WI38 (cell line): ENCODE data around the gene KIF14.

Source experiments
- H3K4me3 ChIP-seq: 2 replicates; pipeline ENCODE4 v1.5.1; 2011; ENCODE audit warnings: low read depth, mild to moderate bottlenecking, control low read depth, low read length
- TF ChIP-seq, protein P1 (sequence below): IDR thresholded peaks from 2 replicates; pipeline ENCODE4 v1.5.1; 2012; ENCODE audit warnings: low read depth, mild to moderate bottlenecking, control low read depth, low read length

KIF14 gene, protein sequence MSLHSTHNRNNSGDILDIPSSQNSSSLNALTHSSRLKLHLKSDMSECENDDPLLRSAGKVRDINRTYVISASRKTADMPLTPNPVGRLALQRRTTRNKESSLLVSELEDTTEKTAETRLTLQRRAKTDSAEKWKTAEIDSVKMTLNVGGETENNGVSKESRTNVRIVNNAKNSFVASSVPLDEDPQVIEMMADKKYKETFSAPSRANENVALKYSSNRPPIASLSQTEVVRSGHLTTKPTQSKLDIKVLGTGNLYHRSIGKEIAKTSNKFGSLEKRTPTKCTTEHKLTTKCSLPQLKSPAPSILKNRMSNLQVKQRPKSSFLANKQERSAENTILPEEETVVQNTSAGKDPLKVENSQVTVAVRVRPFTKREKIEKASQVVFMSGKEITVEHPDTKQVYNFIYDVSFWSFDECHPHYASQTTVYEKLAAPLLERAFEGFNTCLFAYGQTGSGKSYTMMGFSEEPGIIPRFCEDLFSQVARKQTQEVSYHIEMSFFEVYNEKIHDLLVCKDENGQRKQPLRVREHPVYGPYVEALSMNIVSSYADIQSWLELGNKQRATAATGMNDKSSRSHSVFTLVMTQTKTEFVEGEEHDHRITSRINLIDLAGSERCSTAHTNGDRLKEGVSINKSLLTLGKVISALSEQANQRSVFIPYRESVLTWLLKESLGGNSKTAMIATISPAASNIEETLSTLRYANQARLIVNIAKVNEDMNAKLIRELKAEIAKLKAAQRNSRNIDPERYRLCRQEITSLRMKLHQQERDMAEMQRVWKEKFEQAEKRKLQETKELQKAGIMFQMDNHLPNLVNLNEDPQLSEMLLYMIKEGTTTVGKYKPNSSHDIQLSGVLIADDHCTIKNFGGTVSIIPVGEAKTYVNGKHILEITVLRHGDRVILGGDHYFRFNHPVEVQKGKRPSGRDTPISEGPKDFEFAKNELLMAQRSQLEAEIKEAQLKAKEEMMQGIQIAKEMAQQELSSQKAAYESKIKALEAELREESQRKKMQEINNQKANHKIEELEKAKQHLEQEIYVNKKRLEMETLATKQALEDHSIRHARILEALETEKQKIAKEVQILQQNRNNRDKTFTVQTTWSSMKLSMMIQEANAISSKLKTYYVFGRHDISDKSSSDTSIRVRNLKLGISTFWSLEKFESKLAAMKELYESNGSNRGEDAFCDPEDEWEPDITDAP (N-terminal part only)

DNA sequence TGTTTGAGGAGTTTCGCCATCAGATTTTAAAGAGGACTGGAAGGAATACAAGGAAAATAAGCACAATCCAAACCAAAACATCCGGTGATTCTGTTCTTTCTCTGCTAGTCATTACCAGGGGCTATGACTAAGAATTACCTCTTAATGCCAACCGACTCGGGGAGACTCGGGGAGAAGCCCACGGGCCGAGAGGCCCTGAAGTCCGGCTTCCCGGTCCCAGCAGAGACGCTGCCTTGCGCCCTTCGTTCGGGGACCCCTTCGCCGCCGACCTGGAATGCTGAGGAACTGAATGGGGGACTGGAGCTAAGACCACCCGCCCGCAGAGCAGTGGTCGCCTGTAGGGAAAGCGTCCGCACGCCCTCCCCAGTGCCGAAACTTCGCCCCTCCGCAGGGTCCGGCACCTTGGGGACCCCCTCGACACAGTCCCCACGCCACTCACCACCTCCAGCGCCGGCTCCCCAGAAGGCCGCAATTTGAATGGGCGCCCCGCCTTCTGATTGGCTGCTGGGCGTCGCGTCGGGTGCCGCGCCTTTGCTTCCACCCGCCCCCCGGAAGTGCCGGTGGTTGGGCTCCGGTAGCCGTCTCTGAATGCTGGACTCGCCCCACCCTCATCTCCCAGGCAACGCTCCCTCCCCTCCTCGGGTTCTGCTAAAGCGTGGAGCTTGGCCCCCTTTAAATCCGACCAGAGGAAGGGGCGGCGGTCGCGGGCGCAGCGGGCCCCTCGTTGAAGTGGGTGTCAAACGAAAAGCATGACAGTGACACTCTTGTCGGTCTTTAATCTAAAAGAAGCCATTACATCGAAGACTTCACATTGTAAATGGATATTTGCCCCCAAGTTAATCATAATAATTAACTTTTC, at the start of gene KIF14:
Gene KIF14 (minus strand): TSS at position 479 of the 859 bp plus-strand sequence. CDS start 2,028 bp downstream, outside the sequence.
- TF ChIP-seq, protein P1, sequence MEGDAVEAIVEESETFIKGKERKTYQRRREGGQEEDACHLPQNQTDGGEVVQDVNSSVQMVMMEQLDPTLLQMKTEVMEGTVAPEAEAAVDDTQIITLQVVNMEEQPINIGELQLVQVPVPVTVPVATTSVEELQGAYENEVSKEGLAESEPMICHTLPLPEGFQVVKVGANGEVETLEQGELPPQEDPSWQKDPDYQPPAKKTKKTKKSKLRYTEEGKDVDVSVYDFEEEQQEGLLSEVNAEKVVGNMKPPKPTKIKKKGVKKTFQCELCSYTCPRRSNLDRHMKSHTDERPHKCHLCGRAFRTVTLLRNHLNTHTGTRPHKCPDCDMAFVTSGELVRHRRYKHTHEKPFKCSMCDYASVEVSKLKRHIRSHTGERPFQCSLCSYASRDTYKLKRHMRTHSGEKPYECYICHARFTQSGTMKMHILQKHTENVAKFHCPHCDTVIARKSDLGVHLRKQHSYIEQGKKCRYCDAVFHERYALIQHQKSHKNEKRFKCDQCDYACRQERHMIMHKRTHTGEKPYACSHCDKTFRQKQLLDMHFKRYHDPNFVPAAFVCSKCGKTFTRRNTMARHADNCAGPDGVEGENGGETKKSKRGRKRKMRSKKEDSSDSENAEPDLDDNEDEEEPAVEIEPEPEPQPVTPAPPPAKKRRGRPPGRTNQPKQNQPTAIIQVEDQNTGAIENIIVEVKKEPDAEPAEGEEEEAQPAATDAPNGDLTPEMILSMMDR = no peak
- peak within 1 kb of the TSS; percentile 89 for H3K4me3 ChIP-seq

DNA sequence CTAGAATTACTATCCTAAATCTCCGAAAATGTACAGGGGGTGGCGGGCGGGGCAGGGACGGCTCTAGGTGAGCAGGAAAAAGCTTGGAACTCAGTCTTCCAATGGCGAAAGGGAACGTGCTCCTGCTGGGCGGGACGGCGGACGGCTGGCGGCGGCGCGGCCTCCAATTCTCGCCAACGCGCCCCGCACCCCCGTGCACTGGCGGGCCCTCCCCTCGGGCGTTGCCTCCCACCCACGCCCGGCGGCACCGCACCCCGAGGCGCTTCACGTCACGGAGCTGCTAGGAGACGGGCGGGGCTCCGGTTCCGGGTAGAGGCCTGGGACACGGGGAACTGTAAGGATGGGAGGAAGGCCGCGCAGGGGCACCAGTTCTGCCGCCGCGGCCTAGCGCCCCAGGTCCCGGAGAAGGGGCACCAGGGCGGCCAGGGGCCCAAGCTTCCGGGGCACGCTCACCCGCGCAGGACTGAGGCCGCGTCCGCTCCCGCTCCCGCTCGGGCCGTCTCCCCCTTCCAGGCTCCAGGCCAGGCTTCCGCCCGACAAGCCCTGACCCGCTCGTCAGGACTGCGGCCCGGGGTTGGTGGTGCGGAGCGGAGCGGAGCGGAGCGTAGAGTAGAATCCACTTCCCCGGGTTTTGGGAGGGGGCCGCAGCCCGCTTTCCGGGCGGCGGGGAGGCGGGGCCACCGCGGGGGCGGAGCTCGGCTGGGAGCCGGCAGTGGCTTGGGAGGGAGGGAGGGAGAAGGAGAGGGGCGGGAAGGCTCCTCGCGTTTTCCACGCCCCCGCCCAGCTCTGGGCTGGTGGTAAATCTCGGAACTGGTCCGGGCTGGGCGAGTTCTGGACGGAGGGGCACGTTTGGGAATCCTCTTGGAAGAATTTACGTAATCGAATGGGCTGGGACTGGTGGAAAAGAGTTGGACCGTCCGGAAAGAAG, 49.0 kb upstream of the KIF14 start, which contains the start of gene DDX59:
Gene DDX59 (minus strand): TSS at position 594 of the 928 bp plus-strand sequence. CDS start 3,167 bp downstream, outside the sequence.
- TF ChIP-seq, protein P1 = no peak
- H3K4me3 ChIP-seq = peak within 1 kb of the TSS; percentile 84

DNA sequence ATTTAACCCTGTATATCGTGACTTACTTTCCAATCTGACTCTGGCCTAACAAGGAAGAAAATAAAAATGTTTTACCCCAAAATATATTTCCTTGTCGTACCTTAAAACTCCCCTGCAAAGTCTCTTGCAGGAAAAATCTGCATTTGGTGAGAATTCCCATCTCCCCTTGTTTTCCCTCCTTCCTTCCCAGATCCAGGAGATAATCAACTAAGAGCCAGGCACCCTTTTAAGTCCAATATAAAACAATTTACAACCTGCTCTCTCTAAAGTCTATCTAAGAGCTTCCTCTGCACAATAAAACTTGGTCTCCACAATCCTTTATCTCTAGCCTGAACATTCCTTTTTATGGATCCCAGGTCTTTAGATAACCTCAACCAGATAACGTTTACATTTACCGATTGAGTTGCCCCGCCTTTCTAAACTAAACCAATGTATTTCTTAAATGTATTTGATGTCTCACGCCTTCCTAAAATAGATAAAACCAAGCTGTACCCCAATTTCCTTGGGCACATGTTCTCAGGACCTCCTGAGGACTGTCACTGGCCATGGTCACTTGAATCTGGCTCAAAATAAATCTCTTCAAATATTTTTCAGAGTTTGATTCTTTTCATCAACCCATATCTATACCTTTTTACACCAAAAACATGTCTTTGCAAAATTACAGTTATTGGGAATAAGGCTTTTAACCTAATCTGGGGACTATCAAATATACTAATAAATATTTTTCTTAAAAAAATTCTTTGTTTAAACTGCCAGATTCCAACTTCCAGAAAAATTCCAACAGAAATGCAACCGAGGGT, 48.2 kb upstream of the KIF14 start:
- H3K4me3 ChIP-seq = peak overlapping the region; percentile 84
- TF ChIP-seq, protein P1 = no peak

DNA sequence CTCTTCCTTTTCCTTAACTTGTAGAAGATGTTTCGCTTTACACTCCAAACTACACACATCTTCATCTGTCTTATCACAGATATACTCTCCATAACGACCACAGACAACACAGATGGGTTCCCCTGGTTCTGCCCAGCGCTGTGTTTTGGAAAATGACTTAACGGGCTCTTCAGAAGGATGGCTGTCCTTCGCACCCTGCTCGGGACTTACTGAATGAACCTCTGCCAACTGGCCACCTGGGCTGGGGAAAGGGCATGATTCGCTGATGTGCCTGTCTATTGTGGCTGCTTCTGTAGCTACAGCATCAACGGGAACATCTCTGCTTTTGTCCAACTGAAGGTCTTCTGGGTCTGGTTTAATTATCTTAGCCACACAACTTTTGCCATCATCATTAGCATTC, 45.8 kb upstream of the KIF14 start:
- no peak overlapping the region for H3K4me3 ChIP-seq
- TF ChIP-seq, protein P1 = no peak

DNA sequence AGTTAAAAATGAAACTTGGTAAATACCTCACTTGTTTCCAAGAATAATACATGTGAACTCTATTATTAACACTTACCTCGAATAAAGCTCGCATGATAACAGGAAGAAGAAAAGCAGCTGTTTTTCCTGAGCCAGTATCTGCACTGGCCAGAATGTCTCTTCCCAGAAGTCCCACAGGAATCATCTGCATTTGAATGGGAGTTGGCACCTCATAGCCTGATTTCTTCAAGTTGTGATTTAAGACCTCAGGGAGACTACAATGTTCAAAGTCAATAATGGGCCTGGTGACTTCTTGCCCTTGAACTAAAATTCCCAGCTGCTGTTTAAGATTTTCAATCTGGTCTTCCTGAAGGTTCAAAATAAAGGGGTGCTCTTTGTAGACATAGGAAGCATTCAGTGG, 45.3 kb upstream of the KIF14 start:
- no peak overlapping the region for H3K4me3 ChIP-seq
- TF ChIP-seq, protein P1 = no peak
